Activated T-cell treated with anti-CD3 and anti-CD28 coated beads for 4 hours (primary cell): ENCODE measurements around the gene SMYD3.
"Not testable (repeated sequence)": the region's sequence is repeated elsewhere in the genome, so short reads cannot be mapped to it uniquely, and the experiment has no call there.

Source experiments
- DNase-seq: peaks from one replicate; pipeline ENCODE4 v3.0.0-alpha.2; 2020

SMYD3 gene

GRCh38 chr1:246415028-246415427, 92.1 kb downstream of the SMYD3 start:
- no peak for DNase-seq

- no peak for DNase-seq
Observed at GRCh38 chr1:246413430-246413829, 93.6 kb downstream of the SMYD3 start.

GRCh38 chr1:246404078-246404477, 103.0 kb downstream of the SMYD3 start:
- DNase-seq = no peak

- DNase-seq = no peak
Observed at GRCh38 chr1:246398126-246398813, 108.8 kb downstream of the SMYD3 start.

GRCh38 chr1:246397046-246397445, 110.0 kb downstream of the SMYD3 start:
- DNase-seq = no peak

GRCh38 chr1:246396322-246396721, 110.8 kb downstream of the SMYD3 start:
- no peak for DNase-seq

GRCh38 chr1:246394121-246394520, 113.0 kb downstream of the SMYD3 start:
- DNase-seq = no peak

- no peak for DNase-seq
Observed at GRCh38 chr1:246390855-246391254, 116.2 kb downstream of the SMYD3 start.

GRCh38 chr1:246384616-246385015, 122.5 kb downstream of the SMYD3 start:
- no peak for DNase-seq

- DNase-seq = no peak
Observed at GRCh38 chr1:246383791-246384190, 123.3 kb downstream of the SMYD3 start.

GRCh38 chr1:246383239-246383589, 123.9 kb downstream of the SMYD3 start:
- no peak for DNase-seq

- no peak for DNase-seq
Observed at GRCh38 chr1:246382589-246383238, 124.4 kb downstream of the SMYD3 start.

- no peak for DNase-seq
Observed at GRCh38 chr1:246381452-246381851, 125.6 kb downstream of the SMYD3 start.

- DNase-seq = no peak
Observed at GRCh38 chr1:246377625-246378153, 129.4 kb downstream of the SMYD3 start.

- no peak for DNase-seq
Observed at GRCh38 chr1:246373828-246374569, 133.1 kb downstream of the SMYD3 start.

GRCh38 chr1:246372559-246372958, 134.5 kb downstream of the SMYD3 start:
- DNase-seq = no peak

GRCh38 chr1:246367041-246367440, 140.0 kb downstream of the SMYD3 start:
- DNase-seq = no peak

- DNase-seq = no peak
Observed at GRCh38 chr1:246365708-246366107, 141.4 kb downstream of the SMYD3 start.

- no peak for DNase-seq
Observed at GRCh38 chr1:246364415-246364941, 142.6 kb downstream of the SMYD3 start.

- not testable (repeated sequence) for DNase-seq
Observed at GRCh38 chr1:246357014-246357598, 150.0 kb downstream of the SMYD3 start.

- no peak for DNase-seq
Observed at GRCh38 chr1:246355411-246356230, 151.5 kb downstream of the SMYD3 start.

- no peak for DNase-seq
Observed at GRCh38 chr1:246351721-246352120, 155.4 kb downstream of the SMYD3 start.
